WI38 (cell line): Measurements from ENCODE around the gene ZRANB2.

Experiments used
- H3K4me3 ChIP-seq: 2 replicates; pipeline ENCODE4 v1.5.1; 2011; ENCODE audit warnings: low read depth, mild to moderate bottlenecking, control low read depth, low read length
- CTCF ChIP-seq: IDR thresholded peaks from 2 replicates; pipeline ENCODE4 v1.5.1; 2012; ENCODE audit warnings: low read depth, mild to moderate bottlenecking, control low read depth, low read length

ZRANB2 gene

GRCh38 chr1:71039661-71040262, 41.1 kb downstream of the ZRANB2 start:
- no peak overlapping the region for H3K4me3 ChIP-seq

GRCh38 chr1:71038942-71039341, 41.9 kb downstream of the ZRANB2 start:
- no peak overlapping the region for H3K4me3 ChIP-seq
- TF ChIP-seq CTCF = no peak

More at GRCh38 chr1:71039661-71040262, 41.1 kb downstream of the ZRANB2 start:
- TF ChIP-seq CTCF = no peak

GRCh38 chr1:71037829-71038620, 42.8 kb downstream of the ZRANB2 start:
- no peak for TF ChIP-seq CTCF
- no peak overlapping the region for H3K4me3 ChIP-seq

- TF ChIP-seq CTCF = no peak
- no peak overlapping the region for H3K4me3 ChIP-seq
Measured at GRCh38 chr1:71037066-71037465, 43.8 kb downstream of the ZRANB2 start.

- TF ChIP-seq CTCF = no peak
- H3K4me3 ChIP-seq = no peak overlapping the region
Measured at GRCh38 chr1:71033136-71033535, 47.7 kb downstream of the ZRANB2 start.

GRCh38 chr1:71031426-71031825, 49.4 kb downstream of the ZRANB2 start:
- H3K4me3 ChIP-seq = no peak overlapping the region
- TF ChIP-seq CTCF = no peak

GRCh38 chr1:71030026-71030425, 50.8 kb downstream of the ZRANB2 start:
- H3K4me3 ChIP-seq = no peak overlapping the region
- TF ChIP-seq CTCF = no peak
